ENCODE results near the gene ADNP. TPM values are rescaled to one million over a fixed set of nuclear protein-coding genes. Genes with fewer than 3 reads are reported as not detected.

The ADNP gene
- total and polyA plus RNA-seq, 2 of the 13 experiments (the other 11 are each of a cell fraction or from before 2014, with no cell fraction given), result 21.0 to 21.5 TPM

GRCh38 chr20:50957798-50958614 is 26.8 kb upstream of the ADNP start, which contains the start of gene DPM1 (continued):
- TF ChIP-seq ZSCAN22 (CRISPR knock-in tag; IDR thresholded peaks at IDR 0.05) (no peak), ETV6 (CRISPR knock-in tag; conservative IDR thresholded peaks at IDR 0.05) (peak; percentile 86), FOXP4 (CRISPR knock-in tag; IDR thresholded peaks at IDR 0.05) (no peak), ZNF546 (CRISPR knock-in tag; conservative IDR thresholded peaks at IDR 0.05) (no peak), ARHGAP35 (CRISPR knock-in tag; IDR thresholded peaks at IDR 0.05; ENCODE audit: borderline replicate concordance) (peak; percentile 96), ZSCAN5A (CRISPR knock-in tag; IDR thresholded peaks at IDR 0.05; ENCODE audit: borderline replicate concordance) (no peak), HNRNPL (IDR thresholded peaks at IDR 0.05; ENCODE audit: low read depth, low read length) (peak; percentile 38; the same call in 1 of the 2 replicates), HNF4A (CRISPR knock-in tag; IDR thresholded peaks at IDR 0.05) (peak; percentile 30; the same call in 1 of the 2 replicates), DDIT3 (CRISPR knock-in tag; IDR thresholded peaks at IDR 0.05) (no peak), NCOA1 (CRISPR knock-in tag; IDR thresholded peaks at IDR 0.05) (peak; percentile 71), PAXIP1 (CRISPR knock-in tag; conservative IDR thresholded peaks at IDR 0.05) (no peak; the same call in 1 of the 2 replicates), MZF1 (CRISPR knock-in tag; IDR thresholded peaks at IDR 0.05; ENCODE audit: borderline replicate concordance) (peak; percentile 89), ADNP (CRISPR knock-in tag; IDR thresholded peaks at IDR 0.05) (no peak), ZNF616 (CRISPR knock-in tag; IDR thresholded peaks at IDR 0.05; ENCODE audit: low read depth) (peak; percentile 72; the same call in 1 of the 2 replicates), ZNF101 (CRISPR knock-in tag; IDR thresholded peaks at IDR 0.05; ENCODE audit: borderline replicate concordance, low read depth) (no peak), FOSL2 (CRISPR knock-in tag; IDR thresholded peaks at IDR 0.05) (peak; percentile 50), THAP7 (CRISPR knock-in tag; IDR thresholded peaks at IDR 0.05) (0 out of 2 replicates have a peak, but pooled peaks have one; percentile 45), SP140L (CRISPR knock-in tag; IDR thresholded peaks at IDR 0.05; ENCODE audit: borderline replicate concordance) (peak; percentile 60; the same call in 1 of the 2 replicates), SMC3 (IDR thresholded peaks at IDR 0.05; ENCODE audit: low read length) (peak; percentile 13; the same call in 1 of the 2 replicates), PRPF4 (IDR thresholded peaks at IDR 0.05; ENCODE audit: low read depth, low read length, poor library complexity, severe bottlenecking) (no peak), ZNF274 (CRISPR knock-in tag; IDR thresholded peaks at IDR 0.05) (peak; percentile 82; the same call in 1 of the 2 replicates)

Measured in HepG2 (cell line).